GM19193 (cell line): ENCODE data around the gene SLC29A2.

Source experiments
- POLR2A ChIP-seq: IDR thresholded peaks from 4 replicates; pipeline ENCODE4 v1.6.1; 2011; ENCODE audit not compliant: insufficient read depth, insufficient read length; ENCODE audit errors: extremely low read depth

SLC29A2 gene

DNA sequence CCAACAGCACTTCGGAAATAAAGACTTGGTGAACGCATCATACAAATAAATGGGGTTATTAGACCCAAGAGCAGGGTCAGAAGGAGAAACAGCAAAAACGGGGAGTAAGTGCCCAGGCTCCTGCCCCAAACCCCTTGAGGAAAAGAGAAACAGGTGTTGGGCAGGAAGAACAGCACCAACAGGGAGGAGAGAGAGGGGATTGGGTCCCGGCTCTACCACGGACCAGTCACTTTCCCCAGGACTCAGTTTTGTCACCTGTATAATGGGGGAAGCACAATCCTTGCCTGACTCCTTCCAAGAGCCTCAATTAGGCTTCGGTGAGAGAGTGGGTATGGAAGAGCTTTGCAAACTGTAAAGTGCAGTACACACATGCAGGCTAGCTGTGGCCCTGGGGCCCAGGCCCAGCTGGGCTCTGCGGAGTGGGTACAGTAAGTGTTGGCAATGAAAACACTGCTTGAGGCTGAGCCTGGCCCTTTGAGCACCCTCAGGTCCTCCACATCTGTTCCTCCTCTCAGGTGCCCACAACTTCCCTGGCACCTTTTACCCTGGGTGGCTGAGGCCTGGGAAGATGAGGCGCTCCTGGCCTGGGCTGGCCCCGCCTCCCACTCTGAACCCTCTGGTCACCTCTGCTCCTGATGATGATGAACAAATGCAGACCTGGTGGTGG lies 8.9 kb downstream of the SLC29A2 start:
- no peak for TF ChIP-seq POLR2A

DNA sequence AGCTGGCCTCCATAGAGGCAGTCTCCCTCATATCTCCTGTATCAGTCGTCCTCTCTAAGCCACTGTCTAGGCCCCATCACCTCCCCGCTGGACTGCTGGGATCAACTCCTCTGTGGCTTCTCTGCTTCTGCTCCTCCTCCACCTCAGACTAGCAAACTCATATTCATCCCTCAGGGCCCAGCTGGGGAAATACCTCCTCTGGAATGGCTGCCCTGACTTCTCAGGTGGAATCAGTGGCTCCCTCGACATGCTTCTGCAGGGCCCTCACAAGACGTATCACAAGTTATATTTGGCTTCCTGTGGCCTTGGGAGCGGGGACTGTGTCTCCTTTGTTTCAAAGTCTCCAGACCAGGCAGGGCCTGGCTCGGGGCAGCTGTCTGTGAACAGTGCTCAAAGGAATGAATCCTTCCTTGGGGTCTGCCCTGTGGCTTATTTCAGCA lies 10.0 kb downstream of the SLC29A2 start:
- no peak for TF ChIP-seq POLR2A

DNA sequence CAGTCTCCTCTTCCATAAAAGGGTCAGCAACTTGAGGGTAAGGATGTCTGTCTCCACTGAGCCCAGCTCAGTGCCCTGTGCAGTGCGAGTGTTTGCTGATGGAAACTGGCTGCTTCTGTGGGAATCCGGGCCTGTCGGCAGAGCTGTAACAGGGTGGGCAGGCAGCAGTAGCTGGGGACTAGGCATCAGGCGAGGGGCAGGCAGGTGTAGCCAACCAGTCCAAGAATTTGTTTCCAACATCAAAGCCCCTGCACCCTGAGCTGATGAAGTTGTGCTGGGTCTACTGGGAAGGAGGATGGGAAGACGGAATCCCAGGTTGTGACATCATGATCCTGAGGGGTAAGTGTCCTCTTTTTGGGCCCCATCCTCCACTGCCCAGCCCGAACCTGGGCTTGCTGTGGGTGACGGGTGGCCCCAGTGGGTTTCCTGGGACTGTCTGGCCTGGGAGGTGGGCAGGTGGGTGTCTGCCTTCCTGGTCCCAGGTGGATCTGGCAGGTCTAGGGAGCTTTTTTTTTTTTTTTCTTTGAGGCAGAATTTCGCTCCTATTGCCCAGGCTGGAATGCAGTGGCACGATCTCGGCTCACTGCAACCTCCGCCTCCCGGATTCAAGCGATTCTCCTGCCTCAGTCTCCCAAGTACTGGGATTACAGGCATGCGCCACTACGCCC lies 11.0 kb downstream of the SLC29A2 start:
- TF ChIP-seq POLR2A: no peak

DNA sequence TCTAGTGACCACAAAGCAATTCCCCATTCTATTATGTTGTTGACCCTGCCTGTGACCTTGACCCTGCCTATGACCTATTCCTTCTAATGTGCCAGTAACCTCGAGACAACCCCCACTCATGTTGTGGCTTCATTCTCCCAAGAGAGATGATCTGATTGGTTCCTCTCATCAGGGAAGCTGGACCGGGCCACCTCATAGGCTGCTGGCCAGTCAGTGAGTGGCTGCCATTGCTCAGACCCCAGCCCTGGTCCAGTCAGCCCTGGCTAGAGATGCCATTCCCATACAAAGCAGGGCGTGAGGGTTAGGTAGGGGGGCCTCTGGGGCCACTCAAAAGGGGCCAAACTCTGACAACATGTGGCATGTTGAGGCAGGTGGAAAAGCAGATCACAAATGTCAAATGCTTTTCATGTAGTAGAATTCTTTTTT lies 11.9 kb downstream of the SLC29A2 start:
- no peak for TF ChIP-seq POLR2A

DNA sequence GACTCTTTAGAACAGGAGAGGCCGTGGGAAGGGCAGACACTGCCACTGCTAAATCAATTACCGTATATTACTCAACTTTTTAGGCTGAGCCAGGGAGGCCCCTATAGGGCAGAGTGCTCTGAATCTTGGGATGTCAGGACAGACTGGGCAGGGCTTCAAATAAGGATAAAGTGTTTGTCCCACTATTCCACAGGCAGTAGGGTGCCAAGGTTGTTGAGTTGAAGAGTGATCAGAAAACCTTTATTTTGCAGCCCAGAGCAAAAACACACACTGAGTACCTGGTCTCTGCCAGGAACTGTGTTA lies 22.5 kb downstream of the SLC29A2 start:
- no peak for TF ChIP-seq POLR2A

DNA sequence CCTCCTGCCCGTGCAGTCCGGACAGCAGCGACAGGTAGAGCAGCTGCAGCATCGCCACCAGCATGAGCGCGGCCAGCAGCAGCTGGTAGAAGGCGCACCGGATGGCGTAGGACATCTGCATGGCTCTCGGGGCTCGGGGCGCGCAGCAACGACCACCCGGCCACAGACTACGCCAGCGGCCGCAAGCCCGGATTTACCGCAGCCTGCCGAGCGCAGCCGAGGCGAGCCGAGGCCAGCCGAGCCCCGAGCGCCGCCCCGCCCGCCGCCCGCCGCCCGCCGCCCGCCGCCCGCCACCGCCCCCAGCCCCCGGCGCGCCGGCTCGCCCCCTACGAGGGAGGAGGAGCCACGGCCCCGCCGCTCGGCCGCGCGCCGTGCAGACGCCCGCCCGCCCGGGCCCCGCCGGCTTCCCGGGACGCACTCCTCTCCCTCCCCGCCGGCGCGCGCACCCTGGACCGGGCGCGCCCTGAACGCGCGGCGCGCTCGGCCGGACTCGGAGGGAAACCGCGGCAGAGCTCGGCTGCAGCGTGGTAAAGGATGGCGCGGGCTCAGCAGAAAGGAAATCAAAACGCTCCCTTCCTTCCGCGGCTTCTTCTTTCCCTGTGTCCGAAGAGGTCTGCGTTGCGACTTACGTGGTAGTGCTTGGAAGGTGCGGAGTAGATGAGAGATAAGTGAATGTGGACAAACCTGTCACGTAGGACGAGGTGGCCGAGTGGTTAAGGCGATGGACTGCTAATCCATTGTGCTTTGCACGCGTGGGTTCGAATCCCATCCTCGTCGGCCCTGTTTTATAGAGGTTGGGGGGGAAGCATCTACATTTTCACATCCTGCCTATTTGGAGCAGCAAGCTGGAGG lies 23.9 kb downstream of the SLC29A2 start, which contains the start of gene B4GAT1:
Gene B4GAT1, minus strand, starts transcription at position 205 of the 852 bp plus-strand sequence. Its CDS starts 84 bp downstream, at position 121.
- peak; percentile 55 for TF ChIP-seq POLR2A

DNA sequence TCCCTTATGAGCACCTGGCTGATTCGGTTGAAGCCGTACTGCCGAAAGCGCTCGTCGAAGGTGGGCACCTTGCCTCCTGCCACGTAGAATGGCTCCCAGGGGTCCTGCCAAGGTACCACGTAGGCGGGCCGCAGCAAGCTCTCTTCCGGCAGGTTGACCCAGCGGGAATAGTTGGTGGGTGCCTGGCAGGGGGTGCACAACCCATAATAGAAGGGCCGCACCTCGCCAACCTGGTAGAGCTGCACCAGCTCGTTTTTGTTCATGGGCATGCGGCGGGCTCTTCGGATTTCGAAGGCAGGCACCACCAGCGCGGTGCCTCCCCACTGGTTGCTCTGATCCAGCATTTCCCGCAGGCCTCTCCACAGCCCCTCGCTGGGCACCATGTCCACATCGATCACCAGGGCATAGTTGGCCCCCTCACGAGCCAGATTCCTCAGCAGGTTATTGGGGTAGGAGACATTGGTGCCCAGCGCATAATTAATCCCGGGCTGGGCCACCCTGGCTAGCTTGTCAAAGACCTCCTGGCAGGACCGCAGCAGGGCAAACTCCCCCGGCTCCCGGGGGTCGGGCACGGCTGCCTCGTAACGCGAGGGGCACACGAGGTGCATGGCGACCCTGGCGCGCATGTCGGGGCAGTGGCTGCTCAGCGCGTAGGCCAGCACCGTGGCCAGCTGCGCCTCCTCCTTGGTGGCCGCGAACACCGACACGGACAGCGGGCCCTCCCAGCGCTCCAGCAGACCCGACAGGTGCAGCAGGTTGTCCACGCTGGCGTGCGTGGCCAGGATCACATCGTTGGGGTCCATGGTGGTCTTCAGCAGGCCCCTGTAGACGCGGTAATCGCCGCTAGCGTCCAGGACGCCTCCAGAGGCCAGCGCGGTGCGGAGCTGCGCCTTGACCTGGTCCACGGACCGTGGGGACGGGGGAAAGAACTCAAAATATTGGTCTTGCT lies 24.8 kb downstream of the SLC29A2 start:
- TF ChIP-seq POLR2A: no peak

DNA sequence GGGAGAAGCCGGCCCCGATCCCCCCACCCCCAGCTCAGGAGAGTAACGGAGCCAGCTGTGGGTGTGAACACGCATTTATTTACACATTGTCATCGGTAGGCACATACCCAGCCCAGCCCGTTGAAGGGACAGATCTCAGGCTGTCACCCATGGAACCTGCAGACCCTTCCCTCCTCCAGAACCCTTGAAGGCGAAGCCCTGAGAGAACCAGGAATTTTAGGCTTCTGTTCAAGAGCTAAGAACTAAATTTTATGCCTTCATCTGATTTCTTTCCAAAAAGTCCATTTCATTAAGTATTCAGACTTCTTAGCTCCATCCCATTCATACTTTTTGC lies 26.3 kb downstream of the SLC29A2 start:
- TF ChIP-seq POLR2A: no peak

DNA sequence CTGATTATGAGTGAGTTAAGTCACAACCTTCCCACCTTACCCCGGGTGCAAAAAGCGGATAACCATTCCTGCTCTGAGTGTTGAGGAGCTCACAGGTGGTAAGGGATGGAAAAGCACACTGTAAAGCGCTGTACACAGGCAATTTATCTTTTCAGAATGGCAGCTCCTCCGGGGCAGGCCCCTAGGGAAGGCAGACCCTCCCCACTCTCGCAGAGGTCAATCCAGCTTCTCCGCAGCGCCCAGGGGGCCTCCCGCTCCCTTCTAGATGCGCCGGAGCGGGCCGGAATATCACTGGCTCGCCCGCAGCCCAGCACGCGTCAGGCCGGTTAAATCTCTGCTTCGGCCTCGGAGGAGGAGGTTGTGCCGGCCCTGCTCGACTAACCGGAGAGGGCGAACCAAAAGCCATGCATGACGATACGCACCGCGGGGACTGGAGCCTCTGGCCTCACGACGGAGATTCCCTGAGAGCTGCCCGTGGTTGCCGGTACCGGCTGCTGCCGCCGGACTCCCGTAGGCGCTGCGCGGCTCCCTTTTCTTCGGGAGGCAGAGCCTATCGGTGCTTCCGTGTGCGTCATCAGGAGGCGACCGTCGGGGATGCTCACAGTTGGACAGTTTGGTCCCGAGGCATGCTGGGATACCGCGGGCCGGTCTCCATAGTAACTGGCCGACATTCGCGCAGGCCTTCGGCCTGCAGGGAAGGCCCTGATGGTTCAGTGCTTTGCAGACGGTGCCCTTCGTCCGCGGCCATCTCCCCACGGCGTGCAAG lies 26.8 kb downstream of the SLC29A2 start, which contains the start of gene BRMS1:
Gene BRMS1, minus strand, starts transcription at position 555 of the 766 bp plus-strand sequence. CDS start 2,870 bp downstream, outside the sequence.
- TF ChIP-seq POLR2A: peak; percentile 96

DNA sequence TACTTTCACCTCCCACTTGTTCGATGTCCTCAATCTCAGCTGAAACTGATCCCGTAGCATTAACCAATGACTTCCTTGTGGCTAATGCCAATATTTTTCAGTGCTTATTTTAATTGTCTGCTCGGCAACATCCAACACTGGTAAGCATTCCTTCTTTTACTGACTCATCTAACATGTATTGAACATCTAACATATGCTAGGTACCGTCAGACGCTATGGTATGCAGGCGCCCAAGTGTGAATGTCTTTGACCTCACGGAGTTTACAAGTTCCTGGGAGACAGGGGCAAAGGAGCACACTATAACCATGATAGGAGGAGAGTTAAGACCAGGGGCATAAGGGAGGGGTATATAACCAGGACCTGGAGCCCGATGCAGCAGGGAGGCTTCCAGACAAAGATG lies 28.4 kb downstream of the SLC29A2 start:
- TF ChIP-seq POLR2A: no peak

DNA sequence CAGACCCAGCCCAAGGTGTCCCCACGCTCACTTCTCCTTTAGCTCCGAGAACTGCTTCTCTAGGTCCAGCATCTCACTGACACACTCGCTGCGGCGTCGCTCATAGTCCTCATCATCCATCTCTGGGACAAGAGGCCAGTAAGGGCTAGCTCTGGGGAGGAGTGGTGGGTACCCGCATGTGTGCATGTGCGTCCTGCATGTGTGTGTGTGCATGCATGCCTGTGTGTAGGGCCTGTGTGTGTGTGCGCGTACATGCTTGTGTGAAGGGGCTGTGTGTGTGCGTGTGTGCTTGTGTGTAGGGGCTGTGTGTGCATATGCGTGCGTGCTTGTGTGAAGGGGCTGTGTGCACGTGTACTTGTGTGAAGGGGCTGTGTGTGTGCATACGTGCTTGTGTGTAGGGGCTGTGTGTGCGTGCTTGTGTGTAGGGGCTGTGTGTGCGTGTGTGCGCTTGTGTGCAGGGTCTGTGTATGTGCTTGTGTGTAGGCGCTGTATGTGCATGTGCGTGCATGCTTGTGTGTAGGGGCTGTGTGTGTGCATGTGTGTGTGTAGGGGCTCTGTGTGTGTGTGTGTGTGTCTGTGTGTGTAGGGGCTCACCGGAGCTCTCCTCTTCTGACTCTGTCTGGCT lies 29.9 kb downstream of the SLC29A2 start:
- TF ChIP-seq POLR2A: no peak

DNA sequence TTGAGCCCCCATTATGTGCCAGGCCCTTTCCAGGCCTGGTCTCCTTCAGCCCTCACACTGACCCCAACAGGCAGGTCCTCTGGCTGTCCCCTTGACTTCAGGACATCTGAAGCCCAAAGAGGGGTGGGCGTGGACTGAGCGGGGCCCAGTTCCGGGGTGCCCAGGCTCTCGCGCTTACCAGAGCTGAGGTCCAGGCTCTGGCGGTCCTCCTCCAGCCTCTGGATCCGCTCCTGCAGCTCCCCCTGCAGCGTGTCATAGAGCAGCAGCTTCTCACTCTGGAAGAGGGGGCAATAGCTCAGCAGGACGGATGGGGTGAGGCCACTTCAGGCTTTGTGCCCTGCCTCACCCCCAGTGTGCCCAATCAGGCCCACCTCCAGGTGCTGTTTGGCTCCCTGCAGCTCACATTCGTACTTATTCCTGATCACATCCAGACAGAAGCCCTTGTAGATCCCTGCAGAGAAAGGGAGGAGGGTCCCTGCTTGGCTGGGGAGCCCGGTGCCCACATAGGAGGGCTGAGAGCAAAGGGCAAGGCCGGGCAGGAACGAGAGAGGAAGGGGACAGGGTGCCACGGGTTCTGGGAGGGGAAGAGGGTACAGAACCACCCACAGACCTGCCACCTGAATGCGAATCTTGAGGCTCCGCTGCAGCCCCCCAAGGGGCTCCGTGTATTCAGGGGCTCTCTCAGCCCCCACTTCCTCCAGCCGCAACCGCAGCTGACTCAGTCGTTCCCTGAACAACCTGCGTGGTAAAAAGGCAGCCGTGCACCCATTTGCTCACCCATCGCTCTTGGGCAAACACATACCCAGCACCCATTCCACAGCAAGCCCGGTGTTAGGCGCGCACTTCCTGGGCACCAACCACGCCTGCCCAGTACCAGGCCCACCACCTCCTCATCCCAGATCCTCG lies 30.7 kb downstream of the SLC29A2 start:
- no peak for TF ChIP-seq POLR2A
